Hippocampal formation (tissue), 2 donors: ENCODE results near the gene LYAR.

Experiments
- DNase-seq, 2 donors: peaks; one replicate each; lab custom pipeline; 2025; lab: John Stamatoyannopoulos, UW

Gene LYAR, protein sequence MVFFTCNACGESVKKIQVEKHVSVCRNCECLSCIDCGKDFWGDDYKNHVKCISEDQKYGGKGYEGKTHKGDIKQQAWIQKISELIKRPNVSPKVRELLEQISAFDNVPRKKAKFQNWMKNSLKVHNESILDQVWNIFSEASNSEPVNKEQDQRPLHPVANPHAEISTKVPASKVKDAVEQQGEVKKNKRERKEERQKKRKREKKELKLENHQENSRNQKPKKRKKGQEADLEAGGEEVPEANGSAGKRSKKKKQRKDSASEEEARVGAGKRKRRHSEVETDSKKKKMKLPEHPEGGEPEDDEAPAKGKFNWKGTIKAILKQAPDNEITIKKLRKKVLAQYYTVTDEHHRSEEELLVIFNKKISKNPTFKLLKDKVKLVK

DNA sequence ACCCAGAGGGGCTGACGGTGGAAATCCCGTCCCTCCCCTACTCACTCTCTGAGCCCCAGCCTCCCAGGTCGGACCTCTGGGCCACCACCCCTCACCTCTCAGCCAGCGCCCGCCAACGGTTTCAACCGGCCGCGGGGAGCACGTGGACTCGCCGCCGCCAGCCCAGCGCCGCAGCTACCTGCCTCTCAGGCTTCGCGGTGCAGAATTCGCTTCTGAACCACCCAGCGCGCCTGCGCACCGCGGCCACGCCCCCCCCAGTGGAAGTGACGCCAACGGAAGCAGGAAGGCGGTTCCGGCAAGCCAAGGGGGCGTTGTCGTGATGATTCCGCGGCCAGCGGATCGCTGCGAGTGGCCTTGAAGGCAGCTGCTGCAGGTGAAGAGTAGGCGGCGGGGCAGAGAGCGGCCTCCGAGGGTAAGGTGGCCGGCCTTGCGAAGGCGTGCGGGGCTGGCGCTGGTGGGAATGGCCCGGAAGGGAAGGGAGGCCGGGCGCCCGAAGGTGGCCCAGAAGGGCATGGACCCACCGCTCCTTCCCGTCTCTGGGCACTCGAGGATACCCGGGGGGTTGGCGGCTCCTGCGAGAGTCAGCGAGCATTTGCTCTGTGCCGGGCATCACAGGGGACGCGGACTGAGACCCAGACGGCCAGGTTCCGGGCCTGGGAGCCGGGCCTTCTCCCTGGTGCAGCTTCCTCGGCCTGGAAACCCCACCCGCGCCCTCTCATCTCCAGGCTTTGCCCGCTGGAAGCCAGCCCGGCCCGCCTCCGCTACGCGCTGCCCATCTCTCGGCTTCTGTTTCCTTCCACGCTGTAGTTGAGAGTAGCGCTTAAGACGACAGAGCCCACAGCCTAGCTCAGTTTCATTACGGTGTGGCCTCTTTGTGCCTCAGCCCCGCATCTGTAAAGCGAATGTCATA, at the start of gene LYAR, which contains the start of gene ZBTB49:
TSS of gene LYAR (minus strand) at position 214 of the 910 bp plus-strand sequence. CDS start 6,412 bp downstream, outside the sequence.
TSS of gene ZBTB49 (plus strand) at position 311 of the 910 bp plus-strand sequence. CDS start 9,695 bp downstream, outside the sequence.
- DNase-seq: peak; percentile 64 to 89

DNA sequence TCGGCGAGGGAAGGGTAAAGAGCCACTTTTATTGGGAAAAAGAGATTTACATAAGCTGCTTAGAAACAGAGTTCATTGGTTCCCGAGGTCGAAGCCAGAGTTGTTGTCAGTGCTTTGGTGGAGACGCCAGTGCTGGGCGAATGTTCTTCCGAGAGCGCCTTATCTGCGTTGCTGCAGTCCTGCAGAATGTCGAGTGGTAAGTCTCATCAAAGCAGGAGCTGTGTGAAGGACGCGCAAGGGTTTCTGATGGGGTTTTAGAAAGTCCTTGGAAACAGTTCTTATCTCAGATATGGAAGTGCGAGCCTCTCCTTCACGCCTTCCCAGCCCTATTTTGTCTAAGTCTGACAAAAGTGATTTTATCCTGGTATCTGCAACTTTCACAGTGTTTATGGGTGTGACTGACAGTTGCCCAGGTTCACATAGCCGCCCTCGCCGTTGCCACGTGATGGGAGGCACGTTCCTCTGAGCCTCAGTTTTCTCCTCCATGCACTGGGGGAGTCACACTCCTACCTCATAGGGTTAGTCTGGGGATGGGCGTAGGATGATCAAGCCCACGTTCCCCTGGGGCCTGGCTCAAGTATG, 49.6 kb upstream of the LYAR start:
- no peak for DNase-seq

DNA sequence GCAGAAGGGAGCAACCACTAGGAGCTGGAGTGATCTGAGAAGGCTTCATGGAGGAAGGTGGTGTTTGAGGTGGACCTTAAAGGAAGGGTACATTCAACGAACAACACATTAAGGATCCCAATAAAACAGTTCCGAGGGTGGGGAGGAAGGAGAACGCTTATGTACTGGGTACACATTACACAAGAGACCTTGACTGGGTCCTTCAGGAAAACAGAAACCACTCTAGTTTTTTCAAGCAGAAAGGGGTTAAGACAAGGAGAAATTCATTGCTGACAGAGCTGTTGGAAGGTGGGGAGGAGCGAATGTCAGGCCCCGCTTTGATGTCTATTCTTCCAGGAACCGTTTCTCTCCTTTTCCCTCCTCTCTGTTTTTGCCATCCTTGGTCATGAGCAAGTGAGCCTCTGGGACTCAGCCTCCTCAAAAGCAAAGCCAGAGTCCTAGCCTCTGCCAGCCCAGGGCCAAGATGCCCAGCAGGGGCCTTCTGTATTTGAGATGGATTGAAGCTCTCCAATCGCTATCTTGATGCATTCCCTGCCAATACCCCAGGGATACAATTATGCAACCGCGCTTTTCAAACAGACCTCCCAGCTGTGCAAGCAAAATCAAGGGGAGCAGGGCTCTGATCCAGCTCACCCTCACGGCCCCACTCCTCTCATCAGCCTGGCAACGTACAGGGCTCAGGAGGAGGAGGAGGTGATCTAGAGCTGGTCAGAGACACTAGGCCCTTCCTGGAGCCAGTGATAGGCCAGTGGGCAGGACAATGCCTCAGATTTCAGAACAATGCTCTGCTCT, 48.5 kb upstream of the LYAR start:
- no peak for DNase-seq

DNA sequence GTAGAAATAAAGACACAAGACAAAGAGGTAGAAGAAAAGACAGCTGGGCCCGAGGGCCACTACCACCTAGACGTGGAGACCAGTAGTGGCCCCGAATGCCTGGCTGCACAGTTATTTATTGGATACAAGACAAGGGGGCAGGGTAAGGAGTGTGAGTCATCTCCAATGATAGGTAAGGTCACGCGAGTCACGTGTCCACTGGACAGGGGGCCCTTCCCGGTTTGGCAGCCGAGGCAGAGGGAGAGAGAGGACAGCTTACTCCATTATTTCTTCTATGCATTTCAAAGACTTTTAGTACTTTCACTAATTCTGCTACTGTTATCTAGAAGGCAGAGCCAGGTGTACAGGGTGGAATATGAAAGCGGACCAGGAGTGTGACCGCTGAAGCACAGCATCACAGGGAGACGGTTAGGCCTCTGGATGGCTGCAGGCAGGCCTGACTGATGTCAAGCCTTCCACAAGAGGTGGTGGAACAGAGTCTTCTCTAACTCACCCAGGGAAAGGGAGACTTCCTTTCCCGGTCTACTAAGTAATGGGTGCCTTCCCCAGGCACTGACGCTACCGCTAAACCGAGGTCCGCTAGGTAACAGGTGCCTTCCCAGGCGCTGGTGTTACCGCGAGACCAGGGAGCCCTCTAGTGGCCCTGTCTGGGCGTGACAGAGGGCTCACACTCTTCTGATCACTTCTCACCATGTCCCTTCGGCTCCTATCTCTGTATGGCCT, 45.0 kb upstream of the LYAR start:
- peak; percentile 11 to 19 for DNase-seq

DNA sequence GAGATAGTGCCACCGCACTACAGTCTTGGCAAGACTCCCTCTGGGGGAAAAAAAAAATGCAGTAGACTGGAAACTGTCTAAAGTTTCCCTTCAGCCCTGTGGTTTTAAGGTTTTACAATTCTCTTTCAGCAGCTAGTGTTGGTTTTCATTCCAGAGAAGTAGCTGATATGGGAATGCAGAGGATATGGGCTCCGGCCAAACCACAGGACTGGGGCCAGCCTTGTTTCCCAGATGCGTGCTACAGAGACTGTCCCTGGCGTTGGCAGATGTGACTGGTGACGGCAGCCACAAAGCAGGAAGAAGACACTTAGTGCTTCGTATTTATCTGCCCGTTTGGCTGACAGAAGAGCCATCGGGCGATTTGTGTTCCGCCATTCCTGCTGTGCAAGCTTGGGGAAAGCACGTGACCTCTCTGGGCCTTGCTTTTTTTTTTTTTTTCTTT, 43.3 kb upstream of the LYAR start:
- DNase-seq: no peak

DNA sequence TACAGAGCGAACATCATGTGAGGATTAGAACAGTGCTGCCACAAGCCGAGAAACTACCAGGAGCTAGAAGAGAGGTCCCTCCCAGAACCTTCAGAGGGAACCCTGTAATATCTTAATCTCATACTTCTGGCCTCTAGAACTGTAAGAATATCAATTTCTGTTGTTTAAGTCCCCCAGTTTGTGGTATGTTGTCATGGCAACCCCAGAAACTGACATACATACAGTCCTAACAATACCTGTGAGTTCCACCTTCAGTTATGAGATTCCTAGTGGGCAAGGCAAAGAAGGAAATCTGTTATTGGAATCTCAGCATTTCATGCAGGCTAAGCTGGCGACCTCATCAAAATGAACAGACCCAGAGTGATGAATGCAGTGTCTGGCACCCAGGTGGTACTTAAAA, 42.6 kb upstream of the LYAR start:
- no peak for DNase-seq

DNA sequence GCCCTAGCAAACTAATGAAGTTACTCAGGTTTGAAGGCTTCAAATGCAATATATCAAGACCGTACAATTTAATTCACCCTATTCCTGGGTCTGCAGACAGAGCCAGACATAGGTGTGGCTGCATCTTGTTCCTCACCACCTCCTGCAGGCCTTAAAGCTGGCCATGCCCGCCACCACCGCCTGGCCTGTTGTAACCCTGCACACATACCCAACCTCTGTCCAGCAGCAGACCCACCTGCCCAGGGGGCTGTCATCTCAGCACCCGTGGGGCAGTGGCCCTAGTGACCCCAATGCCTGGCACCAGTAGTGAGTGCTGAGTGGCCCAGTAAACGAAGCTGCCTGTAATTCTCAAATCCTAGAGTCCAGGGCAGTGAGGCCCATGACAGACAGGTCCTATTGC, 40.8 kb upstream of the LYAR start:
- DNase-seq: no peak

DNA sequence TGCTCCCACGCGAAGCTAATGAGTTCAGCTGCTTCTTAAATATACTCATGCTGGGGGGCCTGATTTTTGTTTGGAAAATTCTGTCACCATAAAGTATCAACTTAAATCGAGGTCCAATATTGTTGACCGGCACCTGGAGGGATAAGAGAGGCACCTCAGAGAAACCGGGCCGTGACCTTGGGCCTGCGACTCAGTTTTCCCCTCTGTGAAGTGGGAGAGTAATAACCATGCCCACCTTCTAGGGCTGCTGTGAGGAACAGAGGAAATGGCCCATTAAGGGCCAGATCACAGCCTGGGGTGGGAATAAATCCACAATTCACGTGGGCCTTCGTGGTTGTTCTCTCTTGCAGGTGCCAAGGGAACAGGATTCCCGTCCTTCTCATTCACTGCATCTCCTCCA, 39.5 kb upstream of the LYAR start:
- DNase-seq: no peak

DNA sequence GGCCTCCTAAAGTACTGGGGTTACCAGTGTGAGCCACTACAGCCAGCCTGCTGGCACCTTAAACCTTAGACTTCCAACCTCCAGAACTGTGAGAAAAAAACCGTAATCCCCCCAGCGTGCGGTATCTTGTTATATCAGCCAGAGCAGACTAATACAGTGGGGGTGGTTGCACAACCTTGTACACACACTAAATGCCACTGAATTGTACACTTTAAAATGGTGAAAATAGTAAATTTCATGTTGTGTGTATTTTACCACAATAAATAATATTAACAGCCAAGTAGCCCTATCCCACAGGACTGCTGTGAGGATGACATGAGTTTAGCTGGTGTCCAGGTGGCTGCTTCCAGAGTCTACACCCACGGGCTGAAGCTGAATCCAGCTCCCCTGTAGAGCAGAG, 38.9 kb upstream of the LYAR start:
- DNase-seq: no peak

DNA sequence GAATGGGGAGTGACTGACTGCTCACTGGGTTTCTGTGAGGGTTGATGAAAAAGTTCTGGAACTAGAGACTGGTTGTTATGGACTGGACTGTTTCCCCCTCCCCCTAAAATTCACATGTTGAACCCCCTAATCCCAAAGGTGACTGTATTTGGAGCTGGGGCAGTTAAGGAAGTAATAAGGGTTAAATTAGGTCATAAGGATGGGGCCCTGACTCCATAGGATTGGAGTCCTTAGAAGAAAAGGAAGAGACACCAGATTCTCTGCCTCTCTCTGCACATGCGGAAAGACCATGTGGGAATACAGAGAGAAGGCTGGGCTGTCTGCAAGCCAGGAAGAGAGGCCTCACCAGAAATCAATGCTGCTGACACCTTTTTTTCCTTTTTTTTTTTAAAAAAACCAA, 38.3 kb upstream of the LYAR start:
- DNase-seq: no peak

DNA sequence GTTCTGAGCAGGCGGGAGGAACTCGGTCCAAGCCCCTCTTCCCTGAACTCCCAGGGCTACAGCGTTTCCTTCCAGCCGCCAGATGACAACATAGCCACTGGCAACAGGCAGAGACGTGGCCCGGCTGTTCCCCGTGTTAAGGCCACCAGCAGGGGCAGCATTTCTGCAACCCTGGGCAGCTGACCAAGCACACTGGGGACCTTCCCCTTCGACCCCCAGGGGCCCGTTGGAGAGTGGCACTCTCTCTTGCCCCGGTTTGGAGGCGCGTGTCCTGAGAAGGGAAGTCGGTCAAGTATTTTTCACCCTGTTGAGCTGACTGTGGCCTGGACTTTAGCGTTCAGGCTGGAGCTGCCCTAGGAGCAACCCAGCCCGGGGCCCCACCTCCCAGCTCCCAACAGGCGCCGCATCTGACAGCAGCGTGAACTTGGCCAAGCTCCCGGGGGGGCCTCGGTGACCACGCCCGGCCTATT, 37.7 kb upstream of the LYAR start:
- no peak for DNase-seq

DNA sequence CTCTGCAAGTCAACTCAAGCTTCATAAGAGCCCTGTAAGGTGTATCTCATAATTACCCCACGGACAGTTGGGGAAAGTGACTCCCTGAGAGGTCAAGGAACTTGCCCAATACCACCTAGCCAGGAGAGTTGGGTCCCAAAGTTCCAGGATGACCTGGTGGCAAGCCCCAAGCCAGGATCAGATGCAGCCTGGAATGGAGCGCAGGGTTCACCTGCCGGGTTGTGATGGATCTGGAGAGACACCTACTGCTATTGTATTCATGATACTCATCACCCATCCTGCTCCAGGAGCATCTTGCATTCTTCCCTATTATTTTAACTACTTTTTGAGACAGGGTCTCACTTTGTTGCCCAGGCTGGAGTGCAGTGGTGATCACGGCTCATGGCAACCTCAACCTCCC, 36.2 kb upstream of the LYAR start:
- DNase-seq: no peak

DNA sequence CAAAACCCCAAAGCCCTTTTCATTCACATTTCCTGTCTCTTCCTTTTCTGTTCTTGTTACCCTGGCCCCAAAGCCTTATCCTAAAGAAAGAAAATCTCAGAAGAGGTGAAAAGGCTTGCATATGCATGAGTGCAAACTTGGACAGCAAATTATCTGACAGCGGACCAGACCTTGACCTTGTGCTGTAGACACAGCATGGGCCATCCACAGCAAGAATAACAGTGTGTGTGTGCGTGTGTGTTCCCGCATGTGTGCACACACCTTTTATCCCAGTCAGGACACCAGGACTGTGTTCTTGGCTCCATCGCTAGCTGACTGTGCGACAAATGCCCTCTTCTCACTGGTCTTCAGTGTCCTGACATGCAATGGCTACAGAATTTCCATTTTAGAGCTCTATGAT, 35.4 kb upstream of the LYAR start:
- DNase-seq: no peak

DNA sequence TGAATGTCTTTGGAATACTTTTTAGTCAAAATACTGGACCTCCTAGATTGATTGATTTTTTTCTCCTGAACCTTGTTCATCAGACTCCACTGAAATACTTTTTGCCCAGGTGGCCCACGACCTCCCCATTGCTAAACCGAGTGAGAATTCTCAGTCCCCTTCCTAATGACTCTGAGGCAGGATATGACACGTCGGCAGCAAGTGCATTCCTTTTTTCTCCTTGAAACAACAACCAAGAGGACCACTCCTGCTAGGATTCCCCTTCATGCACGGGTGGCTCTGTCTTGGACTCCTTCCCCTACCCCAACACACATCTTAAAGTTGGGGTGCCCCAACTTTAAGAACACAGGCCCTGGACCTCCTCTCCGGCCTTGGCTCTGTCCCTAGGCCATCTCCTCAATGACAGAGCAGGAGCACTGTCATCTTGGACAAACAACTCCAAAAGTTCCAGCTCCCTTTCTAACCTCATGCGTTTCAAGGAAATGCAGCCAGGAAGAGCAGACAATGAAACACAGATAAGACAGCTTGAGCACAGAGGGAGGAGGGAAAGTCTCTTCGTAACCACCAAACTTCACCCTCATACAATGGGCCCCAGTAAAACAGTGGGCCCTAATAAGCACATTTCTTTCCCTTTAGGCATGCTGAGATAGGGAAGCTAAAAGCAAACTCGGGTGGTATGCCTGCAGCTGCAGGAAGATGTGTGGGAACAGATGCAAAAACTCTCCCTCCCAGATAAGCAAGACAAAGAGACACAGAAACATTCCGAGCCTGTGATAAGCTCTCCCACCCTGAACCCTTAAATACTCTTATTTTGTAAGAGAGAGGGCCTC, 34.0 kb upstream of the LYAR start:
- no peak for DNase-seq

DNA sequence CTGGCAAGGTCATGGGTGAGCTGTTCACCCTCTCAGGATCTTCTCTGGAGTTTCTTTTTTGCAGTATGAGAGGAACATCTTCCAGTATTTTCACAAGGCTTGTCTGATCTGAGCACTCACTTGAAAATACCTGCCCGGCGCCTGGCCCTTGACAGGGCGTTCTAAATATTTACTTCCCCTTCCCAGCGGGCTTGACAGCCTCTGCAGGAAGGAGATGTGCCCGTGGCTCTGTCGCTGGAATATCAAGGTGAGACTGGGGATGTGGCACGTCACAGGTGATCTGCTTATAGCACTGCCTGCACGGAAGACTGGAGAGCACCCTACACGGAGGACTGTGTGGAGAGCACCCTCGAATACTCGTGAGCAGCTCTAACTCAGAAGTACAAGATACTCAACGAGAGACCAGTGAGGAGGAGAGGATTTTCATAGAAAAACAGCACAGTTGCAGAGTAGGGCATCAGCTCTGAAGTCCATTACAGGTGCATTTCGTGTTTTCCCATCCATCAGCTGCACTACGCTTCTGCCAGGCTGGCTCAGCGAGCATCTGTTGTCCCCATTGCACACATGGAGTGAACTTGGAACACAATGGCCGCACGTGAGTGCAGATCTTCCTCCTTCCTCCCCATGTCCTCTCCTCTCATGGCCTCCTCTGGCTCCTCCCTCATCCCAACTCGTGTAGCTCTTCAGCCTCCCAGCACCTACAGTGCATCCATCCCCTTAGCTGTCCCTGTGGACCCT, 32.2 kb upstream of the LYAR start:
- no peak for DNase-seq

DNA sequence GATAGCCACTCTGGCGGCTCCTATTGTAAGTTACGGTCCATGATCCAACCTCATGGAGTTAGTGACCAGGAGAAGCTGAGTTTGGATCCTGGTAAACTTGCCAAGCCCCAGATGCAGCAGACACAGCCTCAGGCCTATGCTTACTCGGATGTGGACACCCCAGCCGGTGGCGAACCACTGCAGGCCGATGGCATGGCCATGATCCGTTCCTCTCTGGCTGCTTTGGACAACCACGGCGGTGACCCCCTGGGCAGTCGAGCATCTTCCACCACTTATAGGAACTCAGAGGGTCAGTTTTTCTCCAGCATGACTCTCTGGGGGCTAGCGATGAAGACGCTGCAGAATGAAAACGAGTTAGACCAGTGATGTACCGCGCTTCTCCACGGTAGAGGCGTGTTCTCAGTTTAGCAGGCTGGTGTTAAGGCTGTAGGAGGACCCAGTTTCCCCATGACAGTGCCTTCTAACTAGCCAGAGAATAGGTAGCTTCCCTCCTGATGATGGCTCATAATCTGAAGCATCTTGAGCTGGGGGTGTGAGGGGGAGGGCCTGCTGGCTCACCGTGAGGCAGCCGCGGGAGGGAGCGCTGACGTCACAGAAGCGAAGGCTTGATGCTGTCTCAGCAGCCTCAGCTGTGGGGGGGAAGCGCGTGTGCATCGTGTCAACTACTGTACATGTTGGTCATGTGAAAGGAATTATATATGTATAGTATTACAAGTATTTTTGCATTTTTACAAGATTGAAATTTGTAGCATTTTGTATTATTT, 31.2 kb upstream of the LYAR start:
- DNase-seq: no peak

DNA sequence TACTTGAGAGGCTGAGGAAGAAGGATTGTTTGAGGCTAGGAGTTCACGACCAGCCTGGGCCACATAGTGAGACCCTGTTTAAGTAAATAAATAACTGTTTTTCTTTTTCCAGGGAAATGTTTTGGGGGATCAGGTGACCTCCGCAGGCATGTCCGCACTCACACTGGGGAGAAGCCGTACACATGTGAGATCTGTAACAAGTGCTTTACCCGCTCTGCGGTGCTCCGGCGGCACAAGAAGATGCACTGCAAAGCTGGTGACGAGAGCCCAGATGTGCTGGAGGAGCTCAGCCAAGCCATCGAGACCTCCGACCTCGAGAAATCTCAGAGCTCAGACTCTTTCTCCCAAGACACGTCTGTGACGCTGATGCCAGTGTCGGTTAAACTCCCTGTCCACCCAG, 30.6 kb upstream of the LYAR start:
- no peak for DNase-seq

DNA sequence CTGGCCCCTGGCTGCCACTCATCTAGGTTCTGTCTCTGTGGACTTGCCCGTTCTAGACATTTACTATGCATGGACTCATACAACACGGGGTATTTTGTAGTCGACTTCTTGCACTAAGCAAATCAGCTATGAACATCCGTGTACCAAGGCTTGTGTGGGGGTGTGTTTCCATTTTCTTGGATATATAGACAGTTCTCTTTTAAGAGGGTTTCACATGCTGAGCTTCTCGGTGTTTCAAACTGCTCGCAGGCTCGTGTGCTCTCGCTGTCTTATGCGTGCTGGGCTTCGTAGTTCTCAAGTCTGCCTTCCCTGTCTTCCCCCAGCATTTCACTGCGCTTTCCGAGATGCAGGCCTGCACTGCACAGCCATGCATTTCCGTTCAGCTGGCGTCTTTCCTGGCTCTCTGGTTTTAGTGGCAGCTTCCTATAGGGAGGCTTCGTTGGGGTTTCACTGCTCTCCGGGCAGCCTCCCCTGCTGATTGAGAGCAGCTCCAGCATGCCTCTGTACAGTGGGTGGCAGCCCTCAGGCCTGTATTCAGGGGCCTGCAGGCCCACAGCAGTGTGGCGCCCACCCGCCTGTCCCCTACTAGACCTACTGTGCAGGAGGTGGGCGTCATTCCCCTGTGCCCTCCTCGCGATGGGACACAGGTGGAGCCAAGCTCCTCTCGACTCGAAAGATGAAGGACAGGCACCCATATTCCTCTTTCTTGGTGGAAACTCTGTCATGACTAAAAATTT, 27.7 kb upstream of the LYAR start:
- DNase-seq: no peak
